Measurements from ENCODE around the gene CASZ1. TPM values are rescaled to one million over a fixed set of nuclear protein-coding genes. Genes with fewer than 3 reads are reported as not detected.

Gene CASZ1
- polyA plus RNA-seq, 1 experiment, result 0.64 TPM

DNA sequence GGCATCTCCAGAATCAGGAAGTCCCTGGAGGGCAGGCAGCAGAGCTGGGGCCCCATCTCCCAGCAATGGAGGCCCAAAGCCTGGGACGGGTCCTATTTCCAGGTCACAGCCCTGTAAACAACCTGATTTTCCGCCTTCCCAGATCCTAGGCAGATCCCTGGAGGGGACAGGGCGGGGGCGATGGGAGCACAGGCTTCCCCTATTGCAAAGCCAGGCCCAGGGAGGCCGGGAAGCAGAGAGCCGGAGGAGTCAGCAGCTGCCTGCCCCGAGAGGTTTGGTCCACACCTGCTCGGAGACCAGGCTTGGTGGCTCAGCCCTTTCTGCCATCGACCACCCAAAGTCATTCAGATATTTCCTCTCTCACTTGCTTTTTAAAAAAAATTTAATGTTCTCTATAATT lies 29.2 kb downstream of the CASZ1 start:
- peaks cover 11% of the 10 kb centered on the region for H3K27me3 ChIP-seq (ENCODE audit: control insufficient read depth, insufficient read depth, low read length)
- DNase-seq (ENCODE audit: low read depth), result no peak
- CTCF ChIA-PET, result interaction anchor here (1.0 kb wide), 1 partner anchor 259 kb away, joined by 3 read pairs; no protein-coding TSS in a partner anchor
- POLR2A ChIA-PET, result no interaction called here
- no peak overlapping the region for H3K4me3 ChIP-seq (ENCODE audit: low read depth, low read length)
- TF ChIP-seq, protein P1, sequence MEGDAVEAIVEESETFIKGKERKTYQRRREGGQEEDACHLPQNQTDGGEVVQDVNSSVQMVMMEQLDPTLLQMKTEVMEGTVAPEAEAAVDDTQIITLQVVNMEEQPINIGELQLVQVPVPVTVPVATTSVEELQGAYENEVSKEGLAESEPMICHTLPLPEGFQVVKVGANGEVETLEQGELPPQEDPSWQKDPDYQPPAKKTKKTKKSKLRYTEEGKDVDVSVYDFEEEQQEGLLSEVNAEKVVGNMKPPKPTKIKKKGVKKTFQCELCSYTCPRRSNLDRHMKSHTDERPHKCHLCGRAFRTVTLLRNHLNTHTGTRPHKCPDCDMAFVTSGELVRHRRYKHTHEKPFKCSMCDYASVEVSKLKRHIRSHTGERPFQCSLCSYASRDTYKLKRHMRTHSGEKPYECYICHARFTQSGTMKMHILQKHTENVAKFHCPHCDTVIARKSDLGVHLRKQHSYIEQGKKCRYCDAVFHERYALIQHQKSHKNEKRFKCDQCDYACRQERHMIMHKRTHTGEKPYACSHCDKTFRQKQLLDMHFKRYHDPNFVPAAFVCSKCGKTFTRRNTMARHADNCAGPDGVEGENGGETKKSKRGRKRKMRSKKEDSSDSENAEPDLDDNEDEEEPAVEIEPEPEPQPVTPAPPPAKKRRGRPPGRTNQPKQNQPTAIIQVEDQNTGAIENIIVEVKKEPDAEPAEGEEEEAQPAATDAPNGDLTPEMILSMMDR (IDR thresholded peaks at IDR 0.05; ENCODE audit: insufficient read depth, low read depth, low read length), result no peak
- no peaks in the 10 kb centered on the region for H3K36me3 ChIP-seq (ENCODE audit: control insufficient read depth, insufficient read depth, low read length)

DNA sequence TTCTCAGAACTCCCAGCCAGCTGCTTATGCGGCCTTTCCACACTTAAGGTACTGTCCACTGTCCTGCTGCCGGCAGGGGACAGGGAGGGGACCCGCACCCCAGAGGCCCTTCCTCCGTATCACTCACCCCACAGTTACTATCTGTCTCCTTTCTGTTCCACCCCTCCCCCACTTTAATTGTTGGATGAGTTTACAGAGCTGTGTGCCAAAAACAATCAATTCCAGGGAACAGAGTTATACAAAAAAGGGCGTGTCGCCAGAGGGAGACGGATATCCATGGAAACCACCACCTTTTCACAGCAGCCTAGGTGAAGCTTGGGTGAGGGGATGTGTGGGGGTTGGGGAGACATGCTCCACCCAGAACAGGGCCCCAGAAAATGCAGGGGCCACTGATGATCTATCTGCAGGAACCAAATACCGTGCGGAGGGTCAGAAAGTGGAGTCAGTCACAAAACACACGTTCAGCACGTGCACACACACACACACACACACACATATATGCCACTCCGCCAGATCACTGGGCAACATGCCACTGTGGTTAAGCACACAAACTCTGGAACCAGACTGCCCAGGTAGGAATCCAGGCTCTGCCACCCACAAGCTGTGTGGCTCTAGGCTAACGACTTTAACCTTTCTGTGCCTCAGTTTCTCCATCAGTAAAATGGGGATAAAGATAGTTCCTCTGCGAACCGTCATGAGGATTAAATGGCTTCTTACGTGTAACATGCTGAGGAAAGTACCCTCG lies 30.5 kb downstream of the CASZ1 start:
- no peak overlapping the region for H3K4me3 ChIP-seq (ENCODE audit: low read depth, low read length)
- H3K27me3 ChIP-seq (ENCODE audit: control insufficient read depth, insufficient read depth, low read length), result peaks cover 6% of the 10 kb centered on the region
- ChIA-PET POLR2A (no interaction called here), CTCF (no interaction called here)
- TF ChIP-seq, protein P1 (IDR thresholded peaks at IDR 0.05; ENCODE audit: insufficient read depth, low read depth, low read length), result no peak
- no peaks in the 10 kb centered on the region for H3K36me3 ChIP-seq (ENCODE audit: control insufficient read depth, insufficient read depth, low read length)
- no peak for DNase-seq (ENCODE audit: low read depth)

- Histone ChIP-seq H3K27me3 (ENCODE audit: control insufficient read depth, insufficient read depth, low read length) (peaks cover 4% of the 10 kb centered on the region), H3K36me3 (ENCODE audit: control insufficient read depth, insufficient read depth, low read length) (no peaks in the 10 kb centered on the region), H3K4me3 (ENCODE audit: low read depth, low read length) (no peak overlapping the region)
- CTCF ChIA-PET, result no interaction called here
- no peak for DNase-seq (ENCODE audit: low read depth)
- POLR2A ChIA-PET, result no interaction called here
- TF ChIP-seq, protein P1 (IDR thresholded peaks at IDR 0.05; ENCODE audit: insufficient read depth, low read depth, low read length), result no peak
Measured at GRCh38 chr1:10765304-10765703, 31.1 kb downstream of the CASZ1 start.

DNA sequence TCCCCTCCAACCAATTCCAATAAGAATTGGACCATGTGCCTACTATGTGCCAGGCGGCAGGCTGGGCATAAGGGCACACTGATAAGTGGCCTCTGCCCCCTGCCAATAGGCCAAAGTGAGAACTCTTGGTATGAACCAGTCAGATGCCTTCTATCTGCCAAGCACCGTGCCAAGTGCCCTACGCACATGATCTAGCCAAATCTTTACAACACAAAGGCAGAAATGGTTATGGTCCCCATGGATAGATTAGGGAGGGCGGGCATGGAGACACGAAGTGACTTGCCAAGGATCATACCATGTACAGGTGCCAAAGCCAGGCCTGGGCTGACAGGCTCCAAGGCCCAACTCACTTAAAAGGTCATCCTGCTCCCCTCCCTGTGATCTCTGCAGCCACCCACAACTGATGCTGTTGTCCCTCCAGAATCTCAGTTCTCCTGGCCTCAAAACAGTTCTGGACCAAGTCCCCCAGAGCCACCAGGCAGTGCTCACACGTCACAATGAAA lies 32.1 kb downstream of the CASZ1 start:
- ChIA-PET CTCF (no interaction called here), POLR2A (no interaction called here)
- no peaks in the 10 kb centered on the region for H3K36me3 ChIP-seq (ENCODE audit: control insufficient read depth, insufficient read depth, low read length)
- no peak overlapping the region for H3K4me3 ChIP-seq (ENCODE audit: low read depth, low read length)
- H3K27me3 ChIP-seq (ENCODE audit: control insufficient read depth, insufficient read depth, low read length), result peaks cover 4% of the 10 kb centered on the region
- TF ChIP-seq, protein P1 (IDR thresholded peaks at IDR 0.05; ENCODE audit: insufficient read depth, low read depth, low read length), result no peak
- DNase-seq (ENCODE audit: low read depth), result no peak

- CTCF ChIA-PET, result no interaction called here
- POLR2A ChIA-PET, result no interaction called here
- Histone ChIP-seq H3K36me3 (ENCODE audit: control insufficient read depth, insufficient read depth, low read length) (no peaks in the 10 kb centered on the region), H3K27me3 (ENCODE audit: control insufficient read depth, insufficient read depth, low read length) (peaks cover 4% of the 10 kb centered on the region), H3K4me3 (ENCODE audit: low read depth, low read length) (no peak overlapping the region)
- TF ChIP-seq, protein P1 (IDR thresholded peaks at IDR 0.05; ENCODE audit: insufficient read depth, low read depth, low read length), result no peak
- DNase-seq (ENCODE audit: low read depth), result no peak
Measured at GRCh38 chr1:10762875-10763274, 33.6 kb downstream of the CASZ1 start.
